Astrocyte of the hippocampus (primary cell): ENCODE measurements around the gene PLCB1.

Experiments
- DNase-seq: peaks from one replicate; pipeline ENCODE4 v3.0.0; 2011; ENCODE audit warnings: low read depth, low spot score

PLCB1 gene

DNA sequence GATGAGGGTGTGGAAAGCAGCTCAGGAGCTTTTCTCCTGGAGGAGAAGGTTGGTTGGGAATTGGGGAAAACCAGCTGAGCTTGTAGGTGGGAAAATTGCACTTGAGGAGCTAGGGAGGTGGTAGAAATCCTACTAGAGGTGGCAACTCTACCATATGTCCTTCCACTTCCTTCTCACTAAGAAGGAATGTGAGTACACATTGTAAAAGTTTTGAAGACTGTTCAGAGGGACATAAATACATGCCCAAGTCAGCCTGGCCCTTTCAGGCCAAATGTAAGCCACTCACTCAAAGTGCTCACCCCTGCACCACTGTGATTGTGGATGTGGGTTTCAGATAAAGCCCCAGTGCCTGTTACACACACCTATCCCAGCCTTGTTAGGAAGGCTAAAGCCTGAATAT, 646.3 kb downstream of the PLCB1 start:
- no peak for DNase-seq

DNA sequence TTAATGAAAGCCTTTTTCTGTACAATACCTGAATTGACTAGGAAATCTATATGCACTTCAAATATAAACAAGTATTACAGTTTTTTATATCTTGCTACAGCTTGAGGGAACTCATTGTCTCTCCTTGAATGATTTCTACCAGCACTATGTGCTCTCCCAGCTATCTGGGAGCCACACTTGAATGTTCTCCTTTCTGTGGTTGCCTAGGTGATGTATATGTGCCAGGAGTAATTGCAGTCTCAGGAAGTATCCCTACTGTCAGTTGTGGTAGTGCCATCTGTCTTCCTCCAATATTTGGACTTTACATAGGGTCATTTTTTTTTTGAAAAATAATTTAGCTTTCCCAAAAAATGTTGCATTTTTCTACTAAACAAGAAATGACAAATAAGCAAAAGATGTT, 648.8 kb downstream of the PLCB1 start:
- DNase-seq = no peak

GRCh38 chr20:8782804-8783203, 650.7 kb downstream of the PLCB1 start:
- DNase-seq = peak; percentile 14

DNA sequence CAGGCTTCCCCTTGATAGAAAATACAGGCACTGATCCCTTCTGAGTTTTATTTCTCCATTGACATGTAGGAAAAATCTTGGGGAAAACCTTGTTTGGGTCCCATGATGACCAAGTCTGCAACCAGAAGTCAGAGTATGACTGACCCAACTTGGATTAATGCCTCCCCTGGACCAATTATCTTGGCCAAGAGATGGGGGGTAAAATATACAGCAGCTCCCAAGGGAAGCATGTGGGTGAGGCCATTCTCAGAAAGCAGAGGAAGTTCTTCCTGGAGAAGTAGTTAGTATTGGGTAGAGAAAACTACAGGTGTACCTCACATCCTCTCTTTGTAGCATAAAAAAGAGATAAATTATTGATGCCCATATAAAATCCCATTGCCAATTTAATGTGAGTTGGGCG, 651.7 kb downstream of the PLCB1 start:
- DNase-seq = no peak

GRCh38 chr20:8786383-8786782, 654.3 kb downstream of the PLCB1 start:
- no peak for DNase-seq

DNA sequence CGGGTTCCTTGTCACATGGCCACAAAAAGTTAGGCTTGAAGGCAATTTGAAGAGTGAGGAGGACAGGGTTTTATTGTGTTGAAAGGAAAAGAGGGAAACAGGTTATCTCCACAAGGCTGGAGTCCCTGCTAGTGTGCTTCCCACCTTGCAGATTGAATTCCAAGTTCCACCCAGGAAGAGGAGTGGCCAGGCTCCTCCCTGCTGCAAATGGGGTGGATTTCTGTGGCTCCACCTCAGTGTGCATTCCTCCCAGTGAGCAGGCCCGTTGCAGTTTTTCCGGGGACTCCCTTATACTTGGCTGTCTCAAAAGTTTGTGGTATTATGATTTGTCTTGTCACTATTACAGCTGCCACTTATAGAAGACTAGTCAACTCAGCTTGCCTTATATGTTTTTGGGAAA, 655.0 kb downstream of the PLCB1 start:
- no peak for DNase-seq

GRCh38 chr20:8788275-8788674, 656.2 kb downstream of the PLCB1 start:
- no peak for DNase-seq

- no peak for DNase-seq
These were observed 656.8 kb downstream of the PLCB1 start for GRCh38 chr20:8788831-8789230.

GRCh38 chr20:8790442-8791074, 658.5 kb downstream of the PLCB1 start:
- DNase-seq = peak; percentile 69

DNA sequence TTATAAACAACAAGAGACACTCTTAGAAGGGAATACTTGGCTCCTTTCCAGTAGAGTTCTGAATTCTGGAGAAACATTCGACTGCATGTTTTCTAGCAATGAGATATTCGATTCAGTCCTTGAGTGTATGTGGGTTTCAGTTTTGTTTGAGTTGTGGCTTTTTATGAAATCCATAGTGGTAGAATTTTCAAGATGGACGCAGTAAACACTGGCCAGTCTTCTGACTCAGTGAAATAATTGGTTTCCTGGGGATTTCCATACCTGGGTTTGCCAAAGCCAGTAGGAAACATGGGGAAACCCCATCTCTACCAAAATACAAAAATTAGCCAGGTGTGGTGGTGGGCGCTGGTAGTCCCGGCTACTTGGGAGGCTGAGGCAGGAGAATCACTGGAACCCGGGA, 663.3 kb downstream of the PLCB1 start:
- DNase-seq = no peak

DNA sequence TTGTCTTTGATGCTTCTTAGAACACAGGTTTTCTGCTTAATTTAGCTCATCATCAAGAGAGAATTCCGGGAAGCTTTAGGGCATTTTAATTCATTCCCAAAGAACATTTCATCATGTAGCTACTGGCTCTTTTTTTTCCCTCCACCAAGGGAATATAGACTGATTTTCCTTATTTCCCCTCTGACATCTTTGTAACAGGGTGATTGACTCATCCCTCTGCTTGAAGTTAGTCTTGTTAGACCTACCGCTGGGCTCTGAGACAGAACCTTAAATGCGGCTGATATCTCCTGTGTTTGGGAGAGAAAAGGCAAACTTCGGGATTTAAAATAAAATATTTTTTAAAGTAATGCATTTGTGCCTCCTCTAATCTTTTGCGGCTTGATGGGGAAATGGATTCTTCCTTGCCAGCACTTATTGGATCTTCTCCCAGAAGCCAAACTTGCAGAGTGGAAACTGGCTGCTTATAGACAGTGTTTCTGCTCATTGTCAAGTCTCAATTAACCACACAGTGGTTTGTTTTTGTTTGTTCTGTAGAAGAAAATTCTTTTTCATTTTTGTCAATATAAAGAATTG, 664.1 kb downstream of the PLCB1 start:
- peak; percentile 31 for DNase-seq

DNA sequence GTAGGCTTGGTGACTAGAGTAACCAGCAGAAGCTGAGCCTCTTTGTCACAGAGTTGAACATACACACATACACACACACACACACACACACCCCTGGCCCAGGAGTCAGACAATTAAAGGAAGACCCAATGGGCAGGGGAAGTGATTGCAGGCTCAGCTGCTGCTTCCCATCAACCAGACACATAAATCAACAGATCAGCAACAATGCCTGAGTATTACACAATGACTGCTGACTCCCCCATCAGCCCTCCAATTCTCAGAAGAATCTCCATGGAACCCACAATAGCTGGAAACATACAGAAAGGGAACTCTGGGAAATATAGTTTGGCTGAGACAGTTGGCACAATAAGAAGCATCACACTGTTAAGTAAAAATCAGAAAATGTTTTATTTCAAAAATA, 666.4 kb downstream of the PLCB1 start:
- DNase-seq = no peak

DNA sequence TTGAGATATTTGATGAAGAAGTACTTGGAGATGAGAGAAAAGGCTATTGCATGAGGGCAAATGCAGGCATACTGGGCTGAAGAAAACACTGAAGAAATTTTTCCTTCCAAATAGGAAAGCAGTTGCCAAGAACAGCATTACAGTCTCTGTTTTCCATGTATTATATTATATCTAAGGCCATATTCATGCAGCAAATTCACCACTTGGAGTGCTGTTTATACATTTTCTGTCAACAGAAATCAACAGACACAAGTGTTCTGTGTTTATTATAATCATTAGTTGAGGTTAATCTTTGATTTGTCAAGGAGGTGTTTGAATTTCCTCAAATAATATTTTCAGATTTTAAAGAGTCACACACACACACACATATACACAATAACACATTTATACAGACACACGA, 668.0 kb downstream of the PLCB1 start:
- no peak for DNase-seq

- no peak for DNase-seq
These were observed 669.6 kb downstream of the PLCB1 start for GRCh38 chr20:8801686-8802085.

DNA sequence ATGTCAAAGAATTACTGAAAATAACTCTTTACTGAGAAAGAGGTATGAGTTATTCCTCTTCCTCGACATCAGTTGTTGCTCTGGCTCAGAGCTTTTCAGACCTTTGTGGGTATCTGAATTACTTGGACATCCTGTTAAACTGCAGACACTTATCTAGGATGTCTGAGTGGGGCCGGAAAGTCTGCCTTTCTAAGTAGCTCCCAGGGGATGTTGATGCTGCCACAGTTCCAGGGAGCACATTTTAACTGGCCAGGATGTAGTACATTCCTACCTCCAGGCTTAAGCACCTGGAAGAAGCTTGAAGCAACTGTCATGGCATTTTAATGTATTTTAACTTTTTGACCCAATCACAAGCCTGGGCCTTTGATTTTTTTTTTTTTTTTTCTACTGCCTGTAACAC, 671.0 kb downstream of the PLCB1 start:
- no peak for DNase-seq

GRCh38 chr20:8803941-8804340, 671.9 kb downstream of the PLCB1 start:
- no peak for DNase-seq

GRCh38 chr20:8805737-8806442, 673.8 kb downstream of the PLCB1 start:
- no peak for DNase-seq

- DNase-seq = no peak
These were observed 675.6 kb downstream of the PLCB1 start for GRCh38 chr20:8807480-8808201.

DNA sequence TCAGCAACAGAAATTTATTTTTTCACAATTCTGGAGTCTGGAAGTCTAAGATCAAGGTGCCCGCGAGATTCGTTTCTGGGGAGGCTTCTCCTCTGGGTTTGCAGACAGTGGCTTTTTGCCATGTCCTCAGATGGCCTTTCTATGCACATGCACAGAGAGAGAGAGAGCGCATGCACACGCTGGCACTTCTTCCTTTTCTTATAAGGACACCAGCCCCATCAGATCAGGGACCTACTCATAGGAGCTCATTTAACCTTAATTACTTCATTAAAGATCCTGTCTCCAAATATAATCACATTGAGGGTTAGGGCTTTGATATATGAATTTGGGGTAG, 676.1 kb downstream of the PLCB1 start:
- no peak for DNase-seq

DNA sequence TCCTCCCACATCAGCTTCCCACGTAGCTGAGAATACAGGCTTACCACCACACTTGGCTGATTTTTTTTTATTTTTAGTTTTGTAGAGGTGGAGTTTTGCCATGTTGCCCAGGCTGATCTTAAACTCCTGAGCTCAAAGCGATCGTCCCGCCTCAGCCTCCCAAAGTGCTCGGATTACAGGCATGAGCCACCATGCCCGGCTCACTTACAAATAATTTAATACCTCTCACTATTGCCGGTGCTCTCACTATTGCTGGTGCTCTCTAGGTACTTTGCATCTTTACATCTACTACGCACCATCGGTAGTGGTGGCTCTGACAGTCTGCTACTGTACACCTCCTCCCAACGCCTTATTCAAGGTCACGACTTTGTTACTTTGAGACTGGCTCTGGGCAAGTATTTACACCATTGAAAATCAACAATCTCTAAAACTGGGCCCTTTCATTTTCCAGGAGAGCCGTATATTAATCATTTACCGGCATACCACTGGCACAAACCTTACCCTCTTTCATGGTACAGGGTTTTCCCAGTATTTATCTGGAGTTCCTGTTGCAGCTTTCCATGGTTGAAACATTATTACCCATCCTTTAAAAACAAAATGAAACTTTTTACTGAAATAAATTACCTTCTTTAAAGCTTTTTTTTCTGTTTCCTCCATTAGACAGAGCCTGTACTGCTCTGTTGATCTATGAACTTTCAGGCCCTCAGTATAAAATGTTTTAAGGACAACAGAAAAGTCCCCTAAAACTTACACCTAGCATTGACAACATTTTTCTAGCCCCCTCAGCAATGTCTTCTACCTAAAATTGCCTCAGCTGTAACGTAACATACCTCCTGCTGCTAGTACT, 677.3 kb downstream of the PLCB1 start:
- no peak for DNase-seq

GRCh38 chr20:8811801-8812594, 679.9 kb downstream of the PLCB1 start:
- no peak for DNase-seq
